Measurements from ENCODE around the gene TENM4. TPM values are rescaled to one million over a fixed set of nuclear protein-coding genes. Genes with fewer than 3 reads are reported as not detected.
A peak's percentile ranks its signal among the peaks of the same experiment; 100 is the strongest.

The TENM4 gene
- total and polyA plus RNA-seq, 10 of the 15 experiments (the other 5 are each of a cell fraction or from before 2014, with no cell fraction given), result 0.03 to 0.12 (median 0.06) TPM; not detected in 7

GRCh38 chr11:78645226-78646202 lies 795.3 kb downstream of the TENM4 start:
- in situ Hi-C loops (cut with MboI), result loop anchor here (10.0 to 25.0 kb wide), 2 partner anchors 429 to 842 kb away; no protein-coding TSS in a partner anchor
- BruUV-seq (replicated peaks), result no TSS peak
- H3K4me1 ChIP-seq (ENCODE audit: control insufficient read depth, insufficient read depth, low read length), result no peaks in the 10 kb centered on the region
- TF ChIP-seq RB1 (IDR thresholded peaks at IDR 0.05; ENCODE audit: borderline replicate concordance) (peak; percentile 67), MEF2A (IDR thresholded peaks at IDR 0.05; ENCODE audit: insufficient read depth, low read depth, low read length) (no peak), SMAD1 (IDR thresholded peaks at IDR 0.05; ENCODE audit: low read depth, partially characterized antibody) (no peak), SUPT20H (IDR thresholded peaks at IDR 0.05; ENCODE audit: borderline replicate concordance, control insufficient read depth, low read depth, low read length) (no peak), CTCF (IDR thresholded peaks at IDR 0.05 in 2 of 3, conservative IDR thresholded peaks at IDR 0.05 in 1 of 3; ENCODE audit: control insufficient read depth in 2 of 3, extremely low read depth in 1 of 3, insufficient read depth in 1 of 3, low read depth in 3 of 3, low read length in 3 of 3) (peak; percentile 94 to 98 (median 97)), TCF12 (IDR thresholded peaks at IDR 0.05; ENCODE audit: low read depth, low read length) (no peak), SMC3 (IDR thresholded peaks at IDR 0.05; ENCODE audit: borderline replicate concordance, low read length) (peak; percentile 56; the same call in 1 of the 2 replicates), RAD21 (IDR thresholded peaks at IDR 0.05; ENCODE audit: insufficient read depth, low read depth, low read length) (peak; percentile 93), SIN3A (IDR thresholded peaks at IDR 0.05; ENCODE audit: low read depth, low read length) (no peak)
- TF ChIP-seq, protein P1, sequence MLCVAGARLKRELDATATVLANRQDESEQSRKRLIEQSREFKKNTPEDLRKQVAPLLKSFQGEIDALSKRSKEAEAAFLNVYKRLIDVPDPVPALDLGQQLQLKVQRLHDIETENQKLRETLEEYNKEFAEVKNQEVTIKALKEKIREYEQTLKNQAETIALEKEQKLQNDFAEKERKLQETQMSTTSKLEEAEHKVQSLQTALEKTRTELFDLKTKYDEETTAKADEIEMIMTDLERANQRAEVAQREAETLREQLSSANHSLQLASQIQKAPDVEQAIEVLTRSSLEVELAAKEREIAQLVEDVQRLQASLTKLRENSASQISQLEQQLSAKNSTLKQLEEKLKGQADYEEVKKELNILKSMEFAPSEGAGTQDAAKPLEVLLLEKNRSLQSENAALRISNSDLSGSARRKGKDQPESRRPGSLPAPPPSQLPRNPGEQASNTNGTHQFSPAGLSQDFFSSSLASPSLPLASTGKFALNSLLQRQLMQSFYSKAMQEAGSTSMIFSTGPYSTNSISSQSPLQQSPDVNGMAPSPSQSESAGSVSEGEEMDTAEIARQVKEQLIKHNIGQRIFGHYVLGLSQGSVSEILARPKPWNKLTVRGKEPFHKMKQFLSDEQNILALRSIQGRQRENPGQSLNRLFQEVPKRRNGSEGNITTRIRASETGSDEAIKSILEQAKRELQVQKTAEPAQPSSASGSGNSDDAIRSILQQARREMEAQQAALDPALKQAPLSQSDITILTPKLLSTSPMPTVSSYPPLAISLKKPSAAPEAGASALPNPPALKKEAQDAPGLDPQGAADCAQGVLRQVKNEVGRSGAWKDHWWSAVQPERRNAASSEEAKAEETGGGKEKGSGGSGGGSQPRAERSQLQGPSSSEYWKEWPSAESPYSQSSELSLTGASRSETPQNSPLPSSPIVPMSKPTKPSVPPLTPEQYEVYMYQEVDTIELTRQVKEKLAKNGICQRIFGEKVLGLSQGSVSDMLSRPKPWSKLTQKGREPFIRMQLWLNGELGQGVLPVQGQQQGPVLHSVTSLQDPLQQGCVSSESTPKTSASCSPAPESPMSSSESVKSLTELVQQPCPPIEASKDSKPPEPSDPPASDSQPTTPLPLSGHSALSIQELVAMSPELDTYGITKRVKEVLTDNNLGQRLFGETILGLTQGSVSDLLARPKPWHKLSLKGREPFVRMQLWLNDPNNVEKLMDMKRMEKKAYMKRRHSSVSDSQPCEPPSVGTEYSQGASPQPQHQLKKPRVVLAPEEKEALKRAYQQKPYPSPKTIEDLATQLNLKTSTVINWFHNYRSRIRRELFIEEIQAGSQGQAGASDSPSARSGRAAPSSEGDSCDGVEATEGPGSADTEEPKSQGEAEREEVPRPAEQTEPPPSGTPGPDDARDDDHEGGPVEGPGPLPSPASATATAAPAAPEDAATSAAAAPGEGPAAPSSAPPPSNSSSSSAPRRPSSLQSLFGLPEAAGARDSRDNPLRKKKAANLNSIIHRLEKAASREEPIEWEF (IDR thresholded peaks at IDR 0.05; ENCODE audit: insufficient replicate concordance, low read depth, low read length), result no peak
- H2AFZ ChIP-seq (ENCODE audit: control insufficient read depth, low read depth, low read length), result no peak overlapping the region; the same call in 1 of the 2 replicates
- CTCF ChIA-PET, result interaction anchor here (0.6 to 7.5 kb wide), 70 partner anchors 8 to 1581 kb away, joined by 3 to 172 read pairs (median 3); no protein-coding TSS in a partner anchor
- H3K27ac ChIP-seq (ENCODE audit: control insufficient read depth, insufficient read depth), result no peak overlapping the region
- H3K27me3 ChIP-seq (replicated peaks in 1 of 2; ENCODE audit: control insufficient read depth in 2 of 2, insufficient read depth in 2 of 2, low read length in 1 of 2), result peaks cover 0 to 6% of the 10 kb centered on the region in 2 experiments; a peak in 2 of 4 replicates
- no peak overlapping the region for H3K4me2 ChIP-seq (ENCODE audit: control insufficient read depth, insufficient read depth)
- no peak overlapping the region for H3K4me3 ChIP-seq
- no peaks in the 10 kb centered on the region for H4K20me1 ChIP-seq (ENCODE audit: control insufficient read depth, insufficient read depth)
- FAIRE-seq, result peak; percentile 92
- RAD21 ChIA-PET (ENCODE audit: unreplicated experiment), result interaction anchor here (0.6 to 4.5 kb wide), 15 partner anchors 10 to 1675 kb away, joined by 3 to 40 read pairs (median 3); no protein-coding TSS in a partner anchor
- H3K9me3 ChIP-seq (replicated peaks; ENCODE audit: control insufficient read depth, insufficient read depth, low read length), result no peaks in the 10 kb centered on the region
- 5% methylated on average over 5 of the region's 5 CpGs for WGBS (ENCODE audit: insufficient coverage, insufficient replicate concordance, low lambda C conversion rate, missing lambda C conversion rate)
- SMC1A ChIA-PET (ENCODE audit: uncharacterized antibody, unreplicated experiment), result interaction anchor here (0.7 to 2.9 kb wide), 8 partner anchors 58 to 1675 kb away, joined by 3 to 55 read pairs (median 3); no protein-coding TSS in a partner anchor
- POLR2A ChIA-PET, result interaction anchor here (0.6 kb wide), 1 partner anchor 835 kb away, joined by 3 read pairs; no protein-coding TSS in a partner anchor
- intact Hi-C loops (cut with micrococcal nuclease; ENCODE audit: unreplicated experiment), result loop anchor here (1.0 to 5.0 kb wide), 5 partner anchors 70 to 848 kb away; no protein-coding TSS in a partner anchor
- H3K36me3 ChIP-seq (ENCODE audit: control insufficient read depth in 2 of 2, insufficient read depth in 2 of 2, low read length in 1 of 2), result no peaks in the 10 kb centered on the region
- peak; percentile 95 for ATAC-seq
- H3K9ac ChIP-seq (ENCODE audit: control insufficient read depth, insufficient read depth, low read length), result no peak overlapping the region
- no peaks in the 10 kb centered on the region for H3K79me2 ChIP-seq (ENCODE audit: control insufficient read depth, insufficient read depth, low read length)
- peak; percentile 35 for DNase-seq (ENCODE audit: low read depth, low spot score)
